HEK293 (cell line): ENCODE results near the gene DDX56.

Experiments
- CTCF ChIA-PET: fragments of 350-600 bp; formaldehyde crosslinking; extraction: SDS; loops from one replicate; lab custom pipeline; 2021; ENCODE audit warnings: antibody characterized with exemption; lab: Yijun Ruan, JAX
- POLR2A ChIA-PET: fragments of 300-600 bp; formaldehyde crosslinking; extraction: SDS; loops from one replicate; lab custom pipeline; 2020; ENCODE audit warnings: antibody characterized with exemption, inconsistent platforms; lab: Yijun Ruan, JAX
- H3K27ac ChIP-seq: fragments of 200-500 bp; sonication (Bioruptor generic); 2 replicates; pipeline ENCODE4 v1.5.1; 2014; ENCODE audit warnings: low read depth, low read length, control low read depth, inconsistent platforms; ENCODE audit errors: extremely low read depth
- H3K36me3 ChIP-seq, 2 experiments: fragments of 200-500 bp in 1 of 2; sonication (Bioruptor generic) in 1 of 2; 1 replicate in 1 of 2; 2 replicates in 1 of 2; pipeline ENCODE4 v1.5.1; 2014 to 2017; ENCODE audit warnings: inconsistent platforms in 2 of 2, low read length in 2 of 2; ENCODE audit not compliant: control insufficient read depth in 2 of 2, insufficient read depth in 1 of 2
- H3K4me1 ChIP-seq: fragments of 200-500 bp; sonication (Bioruptor generic); 2 replicates; pipeline ENCODE4 v1.5.1; 2014; ENCODE audit warnings: mild to moderate bottlenecking, low read length, inconsistent platforms; ENCODE audit not compliant: control insufficient read depth, insufficient read depth
- H3K4me3 ChIP-seq: 2 replicates; pipeline ENCODE4 v1.5.1; 2011; ENCODE audit warnings: low read depth, mild to moderate bottlenecking, control low read depth, low read length, moderate library complexity
- H3K9me3 ChIP-seq: fragments of 200-500 bp; sonication (Bioruptor generic); 2 replicates; pipeline ENCODE4 v1.5.1; 2014; ENCODE audit warnings: low read depth, low read length, inconsistent platforms; ENCODE audit not compliant: control insufficient read depth, insufficient read depth
- EGR2 ChIP-seq: fragments of 450-650 bp; formaldehyde crosslinking; IDR thresholded peaks from 2 replicates; pipeline ENCODE4 v1.5.1; 2016; ENCODE audit warnings: low read depth, missing biosample characterization, missing genetic modification characterization
- KLF1 ChIP-seq: fragments of 450-650 bp; formaldehyde crosslinking; IDR thresholded peaks from 2 replicates; pipeline ENCODE4 v1.5.1; 2016; ENCODE audit warnings: missing biosample characterization, missing genetic modification characterization
- SP2 ChIP-seq: fragments of 450-650 bp; formaldehyde crosslinking; IDR thresholded peaks from 2 replicates; pipeline ENCODE4 v1.5.1; 2016; ENCODE audit warnings: missing biosample characterization, missing genetic modification characterization
- SP7 ChIP-seq: fragments of 450-650 bp; formaldehyde crosslinking; IDR thresholded peaks from 2 replicates; pipeline ENCODE4 v1.5.1; 2016; ENCODE audit warnings: missing biosample characterization, missing genetic modification characterization
- ZBTB17 ChIP-seq: fragments of 450-650 bp; formaldehyde crosslinking; IDR thresholded peaks from 2 replicates; pipeline ENCODE4 v1.5.1; 2016; ENCODE audit warnings: missing biosample characterization, missing genetic modification characterization
- ZNF10 ChIP-seq: fragments of 450-650 bp; formaldehyde crosslinking; IDR thresholded peaks from 2 replicates; pipeline ENCODE4 v1.5.1; 2017; ENCODE audit warnings: missing biosample characterization, missing genetic modification characterization
- ZNF23 ChIP-seq: fragments of 450-650 bp; formaldehyde crosslinking; IDR thresholded peaks from 2 replicates; pipeline ENCODE4 v1.5.1; 2016; ENCODE audit warnings: missing biosample characterization, missing genetic modification characterization, borderline replicate concordance
- ZNF354C ChIP-seq: fragments of 450-650 bp; formaldehyde crosslinking; IDR thresholded peaks from 2 replicates; pipeline ENCODE4 v1.5.1; 2016; ENCODE audit warnings: missing biosample characterization, missing genetic modification characterization, low read depth, borderline replicate concordance
- ZNF394 ChIP-seq: fragments of 450-650 bp; formaldehyde crosslinking; IDR thresholded peaks from 2 replicates; pipeline ENCODE4 v1.5.1; 2016; ENCODE audit warnings: missing biosample characterization, missing genetic modification characterization, mild to moderate bottlenecking, moderate library complexity, borderline replicate concordance
- ZNF426 ChIP-seq: fragments of 450-650 bp; formaldehyde crosslinking; IDR thresholded peaks from 2 replicates; pipeline ENCODE4 v1.5.1; 2017; ENCODE audit warnings: missing biosample characterization, missing genetic modification characterization, mild to moderate bottlenecking, inconsistent platforms, moderate library complexity
- ZNF510 ChIP-seq: fragments of 450-650 bp; formaldehyde crosslinking; IDR thresholded peaks from 2 replicates; pipeline ENCODE4 v1.5.1; 2018; ENCODE audit warnings: mild to moderate bottlenecking, missing genetic modification characterization, missing biosample characterization; ENCODE audit not compliant: insufficient replicate concordance
- ZNF610 ChIP-seq: fragments of 450-650 bp; formaldehyde crosslinking; IDR thresholded peaks from 2 replicates; pipeline ENCODE4 v1.5.1; 2016; ENCODE audit warnings: missing biosample characterization, missing genetic modification characterization, borderline replicate concordance
- ZNF621 ChIP-seq: fragments of 450-650 bp; formaldehyde crosslinking; IDR thresholded peaks from 2 replicates; pipeline ENCODE4 v1.5.1; 2017; ENCODE audit warnings: missing biosample characterization, missing genetic modification characterization
- ZNF624 ChIP-seq: fragments of 450-650 bp; formaldehyde crosslinking; IDR thresholded peaks from 2 replicates; pipeline ENCODE4 v1.5.1; 2017; ENCODE audit warnings: missing biosample characterization, missing genetic modification characterization
- ZNF677 ChIP-seq: fragments of 450-650 bp; IDR thresholded peaks from 2 replicates; pipeline ENCODE4 v1.5.0; 2018; ENCODE audit warnings: missing biosample characterization, mild to moderate bottlenecking, missing genetic modification characterization, moderate library complexity
- ZNF76 ChIP-seq: fragments of 450-650 bp; formaldehyde crosslinking; IDR thresholded peaks from 2 replicates; pipeline ENCODE4; 2016; ENCODE audit warnings: low read depth, missing biosample characterization, missing genetic modification characterization, borderline replicate concordance
- ZXDB ChIP-seq: fragments of 450-650 bp; formaldehyde crosslinking; IDR thresholded peaks from 2 replicates; pipeline ENCODE4 v1.5.1; 2016; ENCODE audit warnings: missing biosample characterization, missing genetic modification characterization
- TF ChIP-seq, protein P1 (sequence below): fragments of 450-650 bp; formaldehyde crosslinking; IDR thresholded peaks from 2 replicates; pipeline ENCODE4 v1.5.1; 2017; ENCODE audit warnings: missing biosample characterization, missing genetic modification characterization
- TF ChIP-seq, protein P2 (sequence below): fragments of 450-650 bp; formaldehyde crosslinking; IDR thresholded peaks from 2 replicates; pipeline ENCODE4 v1.5.1; 2016; ENCODE audit warnings: missing biosample characterization, missing genetic modification characterization, borderline replicate concordance

The DDX56 gene

DNA sequence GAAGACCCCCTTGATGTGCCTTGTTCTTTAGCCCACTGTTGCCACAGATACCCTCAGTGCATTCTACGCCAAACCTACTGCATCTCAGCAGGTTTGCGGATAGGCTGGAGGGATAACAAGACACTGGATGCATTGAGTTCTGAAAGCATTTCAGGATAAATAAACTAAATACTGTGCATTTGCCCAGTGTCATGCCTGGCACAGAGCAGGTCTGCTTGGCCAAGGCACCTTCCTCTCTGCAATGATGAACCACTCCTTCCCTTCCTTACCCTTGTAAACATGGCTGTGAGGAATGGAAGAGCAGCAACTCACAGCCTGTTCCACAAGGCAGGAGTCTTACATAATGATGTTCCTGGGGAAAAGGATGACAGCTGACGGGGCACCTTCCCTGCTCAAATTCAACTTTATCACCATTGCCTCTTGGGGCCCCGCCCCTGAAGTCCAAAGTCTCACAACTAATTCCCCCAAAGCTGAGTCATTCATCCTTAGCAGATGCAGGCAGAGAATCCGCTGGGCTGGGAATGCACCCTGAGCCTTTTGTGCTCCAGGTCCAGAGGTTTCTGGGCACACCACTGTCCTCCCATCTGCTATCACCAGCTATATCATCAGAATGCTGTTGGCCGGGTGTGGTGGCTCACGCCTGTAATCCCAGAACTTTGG is 11.6 kb downstream of the DDX56 start:
- Histone ChIP-seq H3K4me3 (no peak overlapping the region), H3K27ac (no peak overlapping the region), H3K9me3 (no peaks in the 10 kb centered on the region), H3K36me3 (peaks cover 8 to 35% of the 10 kb centered on the region in 2 experiments; a peak in 2 of 3 replicates), H3K4me1 (no peaks in the 10 kb centered on the region; the same call in 1 of the 2 replicates)
- TF ChIP-seq ZNF621 (tag by site-specific recombination) (no peak), ZNF10 (tag by site-specific recombination) (peak; percentile 88), ZXDB (tag by site-specific recombination) (no peak), ZNF354C (tag by site-specific recombination) (no peak), EGR2 (tag by site-specific recombination) (no peak), ZNF624 (tag by site-specific recombination) (no peak), SP7 (tag by site-specific recombination) (peak; percentile 53), ZNF610 (tag by site-specific recombination) (no peak), ZNF394 (no peak), SP2 (no peak), ZBTB17 (peak; percentile 66), ZNF23 (tag by site-specific recombination) (no peak), ZNF677 (no peak), ZNF426 (tag by site-specific recombination) (no peak), ZNF510 (tag by site-specific recombination) (no peak), KLF1 (tag by site-specific recombination) (0 out of 2 replicates have a peak, but pooled peaks have one; percentile 28), ZNF76 (peak; percentile 30; the same call in 1 of the 2 replicates)
- TF ChIP-seq, protein P1, sequence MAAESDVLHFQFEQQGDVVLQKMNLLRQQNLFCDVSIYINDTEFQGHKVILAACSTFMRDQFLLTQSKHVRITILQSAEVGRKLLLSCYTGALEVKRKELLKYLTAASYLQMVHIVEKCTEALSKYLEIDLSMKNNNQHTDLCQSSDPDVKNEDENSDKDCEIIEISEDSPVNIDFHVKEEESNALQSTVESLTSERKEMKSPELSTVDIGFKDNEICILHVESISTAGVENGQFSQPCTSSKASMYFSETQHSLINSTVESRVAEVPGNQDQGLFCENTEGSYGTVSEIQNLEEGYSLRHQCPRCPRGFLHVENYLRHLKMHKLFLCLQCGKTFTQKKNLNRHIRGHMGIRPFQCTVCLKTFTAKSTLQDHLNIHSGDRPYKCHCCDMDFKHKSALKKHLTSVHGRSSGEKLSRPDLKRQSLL (tag by site-specific recombination), result no peak
- TF ChIP-seq, protein P2, sequence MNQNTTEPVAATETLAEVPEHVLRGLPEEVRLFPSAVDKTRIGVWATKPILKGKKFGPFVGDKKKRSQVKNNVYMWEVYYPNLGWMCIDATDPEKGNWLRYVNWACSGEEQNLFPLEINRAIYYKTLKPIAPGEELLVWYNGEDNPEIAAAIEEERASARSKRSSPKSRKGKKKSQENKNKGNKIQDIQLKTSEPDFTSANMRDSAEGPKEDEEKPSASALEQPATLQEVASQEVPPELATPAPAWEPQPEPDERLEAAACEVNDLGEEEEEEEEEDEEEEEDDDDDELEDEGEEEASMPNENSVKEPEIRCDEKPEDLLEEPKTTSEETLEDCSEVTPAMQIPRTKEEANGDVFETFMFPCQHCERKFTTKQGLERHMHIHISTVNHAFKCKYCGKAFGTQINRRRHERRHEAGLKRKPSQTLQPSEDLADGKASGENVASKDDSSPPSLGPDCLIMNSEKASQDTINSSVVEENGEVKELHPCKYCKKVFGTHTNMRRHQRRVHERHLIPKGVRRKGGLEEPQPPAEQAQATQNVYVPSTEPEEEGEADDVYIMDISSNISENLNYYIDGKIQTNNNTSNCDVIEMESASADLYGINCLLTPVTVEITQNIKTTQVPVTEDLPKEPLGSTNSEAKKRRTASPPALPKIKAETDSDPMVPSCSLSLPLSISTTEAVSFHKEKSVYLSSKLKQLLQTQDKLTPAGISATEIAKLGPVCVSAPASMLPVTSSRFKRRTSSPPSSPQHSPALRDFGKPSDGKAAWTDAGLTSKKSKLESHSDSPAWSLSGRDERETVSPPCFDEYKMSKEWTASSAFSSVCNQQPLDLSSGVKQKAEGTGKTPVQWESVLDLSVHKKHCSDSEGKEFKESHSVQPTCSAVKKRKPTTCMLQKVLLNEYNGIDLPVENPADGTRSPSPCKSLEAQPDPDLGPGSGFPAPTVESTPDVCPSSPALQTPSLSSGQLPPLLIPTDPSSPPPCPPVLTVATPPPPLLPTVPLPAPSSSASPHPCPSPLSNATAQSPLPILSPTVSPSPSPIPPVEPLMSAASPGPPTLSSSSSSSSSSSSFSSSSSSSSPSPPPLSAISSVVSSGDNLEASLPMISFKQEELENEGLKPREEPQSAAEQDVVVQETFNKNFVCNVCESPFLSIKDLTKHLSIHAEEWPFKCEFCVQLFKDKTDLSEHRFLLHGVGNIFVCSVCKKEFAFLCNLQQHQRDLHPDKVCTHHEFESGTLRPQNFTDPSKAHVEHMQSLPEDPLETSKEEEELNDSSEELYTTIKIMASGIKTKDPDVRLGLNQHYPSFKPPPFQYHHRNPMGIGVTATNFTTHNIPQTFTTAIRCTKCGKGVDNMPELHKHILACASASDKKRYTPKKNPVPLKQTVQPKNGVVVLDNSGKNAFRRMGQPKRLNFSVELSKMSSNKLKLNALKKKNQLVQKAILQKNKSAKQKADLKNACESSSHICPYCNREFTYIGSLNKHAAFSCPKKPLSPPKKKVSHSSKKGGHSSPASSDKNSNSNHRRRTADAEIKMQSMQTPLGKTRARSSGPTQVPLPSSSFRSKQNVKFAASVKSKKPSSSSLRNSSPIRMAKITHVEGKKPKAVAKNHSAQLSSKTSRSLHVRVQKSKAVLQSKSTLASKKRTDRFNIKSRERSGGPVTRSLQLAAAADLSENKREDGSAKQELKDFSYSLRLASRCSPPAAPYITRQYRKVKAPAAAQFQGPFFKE, result no peak
- POLR2A ChIA-PET, result interaction anchor here (0.6 to 3.3 kb wide), 2 partner anchors 11 to 435 kb away, joined by 4 to 19 read pairs; partner anchors contain the start of gene DDX56
- CTCF ChIA-PET, result interaction anchor here (1.3 kb wide), 1 partner anchor 321 kb away, joined by 3 read pairs; no protein-coding TSS in a partner anchor
